ENCODE measurements around the gene CAPZB.
A peak's percentile ranks its signal among the peaks of the same experiment; 100 is the strongest.

The CAPZB gene

GRCh38 chr1:19455353-19455752 lies 30.0 kb downstream of the CAPZB start:
- Histone ChIP-seq H3K27me3 (ENCODE audit: low read depth, low read length) (no peaks in the 10 kb centered on the region), H3K4me3 (ENCODE audit: low read depth in 1 of 2, low read length in 2 of 2) (peak overlapping the region in 1 of 2 donors; percentile 9)

GRCh38 chr1:19454265-19455146 lies 30.8 kb downstream of the CAPZB start:
- Histone ChIP-seq H3K9me3 (ENCODE audit: control insufficient read depth in 1 of 2, low read length in 2 of 2) (no peaks in the 10 kb centered on the region), H3K4me3 (ENCODE audit: low read depth in 1 of 2, low read length in 2 of 2) (peak overlapping the region in 1 of 2 donors; percentile 9), H3K36me3 (ENCODE audit: control insufficient read depth in 1 of 2, insufficient read depth in 2 of 2, low read length in 2 of 2) (no peaks in the 10 kb centered on the region), H3K27me3 (ENCODE audit: low read depth, low read length) (no peaks in the 10 kb centered on the region), H3K4me1 (ENCODE audit: control insufficient read depth in 1 of 2, insufficient read depth in 2 of 2, low read length in 2 of 2) (peaks cover 48 to 94% of the 10 kb centered on the region in 2 donors), H3K27ac (ENCODE audit: low read length) (peak overlapping the region; percentile 59)

More at GRCh38 chr1:19455353-19455752, 30.0 kb downstream of the CAPZB start:
- no peak overlapping the region for H3K27ac ChIP-seq (ENCODE audit: low read length)
- H3K9me3 ChIP-seq (ENCODE audit: control insufficient read depth in 1 of 2, low read length in 2 of 2) = no peaks in the 10 kb centered on the region
- H3K36me3 ChIP-seq (ENCODE audit: control insufficient read depth in 1 of 2, insufficient read depth in 2 of 2, low read length in 2 of 2) = no peaks in the 10 kb centered on the region
- peaks cover 46 to 91% of the 10 kb centered on the region in 2 donors for H3K4me1 ChIP-seq (ENCODE audit: control insufficient read depth in 1 of 2, insufficient read depth in 2 of 2, low read length in 2 of 2)

GRCh38 chr1:19453741-19454201 lies 31.6 kb downstream of the CAPZB start:
- Histone ChIP-seq H3K4me1 (ENCODE audit: control insufficient read depth in 1 of 2, insufficient read depth in 2 of 2, low read length in 2 of 2) (peaks cover 56 to 94% of the 10 kb centered on the region in 2 donors), H3K4me3 (ENCODE audit: low read depth in 1 of 2, low read length in 2 of 2) (no peak overlapping the region), H3K27me3 (ENCODE audit: low read depth, low read length) (no peaks in the 10 kb centered on the region), H3K36me3 (ENCODE audit: control insufficient read depth in 1 of 2, insufficient read depth in 2 of 2, low read length in 2 of 2) (no peaks in the 10 kb centered on the region), H3K9me3 (ENCODE audit: control insufficient read depth in 1 of 2, low read length in 2 of 2) (no peaks in the 10 kb centered on the region), H3K27ac (ENCODE audit: low read length) (peak overlapping the region; percentile 59)

- Histone ChIP-seq H3K4me1 (ENCODE audit: control insufficient read depth in 1 of 2, insufficient read depth in 2 of 2, low read length in 2 of 2) (peaks cover 61 to 93% of the 10 kb centered on the region in 2 donors), H3K36me3 (ENCODE audit: control insufficient read depth in 1 of 2, insufficient read depth in 2 of 2, low read length in 2 of 2) (no peaks in the 10 kb centered on the region), H3K27ac (ENCODE audit: low read length) (peak overlapping the region; percentile 74), H3K9me3 (ENCODE audit: control insufficient read depth in 1 of 2, low read length in 2 of 2) (no peaks in the 10 kb centered on the region), H3K4me3 (ENCODE audit: low read depth in 1 of 2, low read length in 2 of 2) (peak overlapping the region in 1 of 2 donors; percentile 2), H3K27me3 (ENCODE audit: low read depth, low read length) (no peaks in the 10 kb centered on the region)
These were observed 33.1 kb downstream of the CAPZB start for GRCh38 chr1:19452221-19452663.

- Histone ChIP-seq H3K9me3 (ENCODE audit: control insufficient read depth in 1 of 2, low read length in 2 of 2) (no peaks in the 10 kb centered on the region), H3K4me1 (ENCODE audit: control insufficient read depth in 1 of 2, insufficient read depth in 2 of 2, low read length in 2 of 2) (peaks cover 54 to 93% of the 10 kb centered on the region in 2 donors), H3K4me3 (ENCODE audit: low read depth in 1 of 2, low read length in 2 of 2) (peak overlapping the region; percentile 1 to 10), H3K27me3 (ENCODE audit: low read depth, low read length) (no peaks in the 10 kb centered on the region), H3K27ac (ENCODE audit: low read length) (peak overlapping the region; percentile 79), H3K36me3 (ENCODE audit: control insufficient read depth in 1 of 2, insufficient read depth in 2 of 2, low read length in 2 of 2) (no peaks in the 10 kb centered on the region)
These were observed 34.4 kb downstream of the CAPZB start for GRCh38 chr1:19450811-19451515.

- H3K9me3 ChIP-seq (ENCODE audit: control insufficient read depth in 1 of 2, low read length in 2 of 2) = no peaks in the 10 kb centered on the region
- H3K4me3 ChIP-seq (ENCODE audit: low read depth in 1 of 2, low read length in 2 of 2) = peak overlapping the region in 1 of 2 donors; percentile 4
- H3K36me3 ChIP-seq (ENCODE audit: control insufficient read depth in 1 of 2, insufficient read depth in 2 of 2, low read length in 2 of 2) = no peaks in the 10 kb centered on the region
- H3K27me3 ChIP-seq (ENCODE audit: low read depth, low read length) = no peaks in the 10 kb centered on the region
- H3K4me1 ChIP-seq (ENCODE audit: control insufficient read depth in 1 of 2, insufficient read depth in 2 of 2, low read length in 2 of 2) = peaks cover 63 to 88% of the 10 kb centered on the region in 2 donors
- peak overlapping the region; percentile 86 for H3K27ac ChIP-seq (ENCODE audit: low read length)
These were observed 35.7 kb downstream of the CAPZB start for GRCh38 chr1:19449454-19450228.

- H3K4me1 ChIP-seq (ENCODE audit: control insufficient read depth in 1 of 2, insufficient read depth in 2 of 2, low read length in 2 of 2) = peaks cover 55 to 82% of the 10 kb centered on the region in 2 donors
These were observed 36.6 kb downstream of the CAPZB start for GRCh38 chr1:19448491-19449439.

GRCh38 chr1:19447550-19447949 lies 37.8 kb downstream of the CAPZB start:
- Histone ChIP-seq H3K27me3 (ENCODE audit: low read depth, low read length) (no peaks in the 10 kb centered on the region), H3K9me3 (ENCODE audit: control insufficient read depth in 1 of 2, low read length in 2 of 2) (no peaks in the 10 kb centered on the region), H3K36me3 (ENCODE audit: control insufficient read depth in 1 of 2, insufficient read depth in 2 of 2, low read length in 2 of 2) (no peaks in the 10 kb centered on the region), H3K4me3 (ENCODE audit: low read depth in 1 of 2, low read length in 2 of 2) (no peak overlapping the region), H3K27ac (ENCODE audit: low read length) (peak overlapping the region; percentile 86), H3K4me1 (ENCODE audit: control insufficient read depth in 1 of 2, insufficient read depth in 2 of 2, low read length in 2 of 2) (peaks cover 56 to 80% of the 10 kb centered on the region in 2 donors)

More at GRCh38 chr1:19448491-19449439, 36.6 kb downstream of the CAPZB start:
- Histone ChIP-seq H3K27me3 (ENCODE audit: low read depth, low read length) (no peaks in the 10 kb centered on the region), H3K9me3 (ENCODE audit: control insufficient read depth in 1 of 2, low read length in 2 of 2) (no peaks in the 10 kb centered on the region), H3K36me3 (ENCODE audit: control insufficient read depth in 1 of 2, insufficient read depth in 2 of 2, low read length in 2 of 2) (no peaks in the 10 kb centered on the region), H3K4me3 (ENCODE audit: low read depth in 1 of 2, low read length in 2 of 2) (peak overlapping the region in 1 of 2 donors; percentile 4), H3K27ac (ENCODE audit: low read length) (peak overlapping the region; percentile 86)

- Histone ChIP-seq H3K4me1 (ENCODE audit: control insufficient read depth in 1 of 2, insufficient read depth in 2 of 2, low read length in 2 of 2) (peaks cover 47 to 69% of the 10 kb centered on the region in 2 donors), H3K4me3 (ENCODE audit: low read depth in 1 of 2, low read length in 2 of 2) (no peak overlapping the region), H3K9me3 (ENCODE audit: control insufficient read depth in 1 of 2, low read length in 2 of 2) (no peaks in the 10 kb centered on the region), H3K27me3 (ENCODE audit: low read depth, low read length) (no peaks in the 10 kb centered on the region), H3K27ac (ENCODE audit: low read length) (peak overlapping the region; percentile 1), H3K36me3 (ENCODE audit: control insufficient read depth in 1 of 2, insufficient read depth in 2 of 2, low read length in 2 of 2) (no peaks in the 10 kb centered on the region)
These were observed 39.7 kb downstream of the CAPZB start for GRCh38 chr1:19445417-19446342.

Data from muscle layer of duodenum (tissue), 2 donors.